ENCODE measurements around the gene CDK5.

The CDK5 gene

DNA sequence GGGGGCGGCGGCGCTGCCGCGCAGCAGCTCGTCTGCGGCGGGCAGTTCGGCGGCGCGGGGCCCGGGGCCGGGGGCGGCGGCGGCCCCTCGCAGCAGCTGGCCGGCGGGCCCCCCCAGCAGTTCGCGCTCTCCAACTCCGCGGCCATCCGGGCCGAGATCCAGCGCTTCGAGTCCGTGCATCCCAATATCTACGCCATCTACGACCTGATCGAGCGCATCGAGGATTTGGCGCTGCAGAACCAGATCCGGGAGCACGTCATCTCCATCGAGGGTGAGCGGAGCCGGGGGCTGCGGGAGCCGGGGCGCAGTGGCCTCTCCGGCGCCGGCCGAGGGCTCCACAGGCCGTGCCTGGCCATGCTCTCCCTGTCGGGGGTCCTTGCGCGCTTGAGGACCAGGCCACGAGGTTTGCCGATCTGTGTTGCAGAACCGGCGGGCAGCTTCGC, 29.1 kb upstream of the CDK5 start:
- H3K36me3 ChIP-seq (ENCODE audit: insufficient read depth, low read length) = no peaks in the 10 kb centered on the region
- peaks cover 32% of the 10 kb centered on the region for H3K4me1 ChIP-seq (ENCODE audit: insufficient read depth, low read length, severe bottlenecking)
- no peaks in the 10 kb centered on the region for H3K9me2 ChIP-seq (ENCODE audit: low read depth, low read length)
- no peak for TF ChIP-seq EZH2 (IDR thresholded peaks at IDR 0.05; ENCODE audit: borderline replicate concordance, low read length)
- TF ChIP-seq, protein P1, sequence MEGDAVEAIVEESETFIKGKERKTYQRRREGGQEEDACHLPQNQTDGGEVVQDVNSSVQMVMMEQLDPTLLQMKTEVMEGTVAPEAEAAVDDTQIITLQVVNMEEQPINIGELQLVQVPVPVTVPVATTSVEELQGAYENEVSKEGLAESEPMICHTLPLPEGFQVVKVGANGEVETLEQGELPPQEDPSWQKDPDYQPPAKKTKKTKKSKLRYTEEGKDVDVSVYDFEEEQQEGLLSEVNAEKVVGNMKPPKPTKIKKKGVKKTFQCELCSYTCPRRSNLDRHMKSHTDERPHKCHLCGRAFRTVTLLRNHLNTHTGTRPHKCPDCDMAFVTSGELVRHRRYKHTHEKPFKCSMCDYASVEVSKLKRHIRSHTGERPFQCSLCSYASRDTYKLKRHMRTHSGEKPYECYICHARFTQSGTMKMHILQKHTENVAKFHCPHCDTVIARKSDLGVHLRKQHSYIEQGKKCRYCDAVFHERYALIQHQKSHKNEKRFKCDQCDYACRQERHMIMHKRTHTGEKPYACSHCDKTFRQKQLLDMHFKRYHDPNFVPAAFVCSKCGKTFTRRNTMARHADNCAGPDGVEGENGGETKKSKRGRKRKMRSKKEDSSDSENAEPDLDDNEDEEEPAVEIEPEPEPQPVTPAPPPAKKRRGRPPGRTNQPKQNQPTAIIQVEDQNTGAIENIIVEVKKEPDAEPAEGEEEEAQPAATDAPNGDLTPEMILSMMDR (IDR thresholded peaks at IDR 0.05; ENCODE audit: low read length) = no peak
- no peak overlapping the region for H3K27ac ChIP-seq (ENCODE audit: low read depth, low read length, poor library complexity, severe bottlenecking)
- H3K4me2 ChIP-seq (ENCODE audit: low read length) = peak overlapping the region; percentile 65
- no peaks in the 10 kb centered on the region for H3K9me3 ChIP-seq (ENCODE audit: low read length)
- H3K27me3 ChIP-seq (ENCODE audit: insufficient read depth, low read length) = peaks cover 16% of the 10 kb centered on the region
- no peaks in the 10 kb centered on the region for H3K79me2 ChIP-seq (ENCODE audit: insufficient read depth, low read length)
- no peak overlapping the region for H2AFZ ChIP-seq (ENCODE audit: low read length)
- H3K4me3 ChIP-seq (ENCODE audit: low read depth, low read length, poor library complexity, severe bottlenecking) = peak overlapping the region; percentile 57
- no peaks in the 10 kb centered on the region for H4K20me1 ChIP-seq (ENCODE audit: insufficient read depth, low read length)
- no peaks in the 10 kb centered on the region; the same call in none of the 2 replicates for H3F3A ChIP-seq (ENCODE audit: insufficient read depth, low read length)
- H3K9ac ChIP-seq (ENCODE audit: low read length) = peak overlapping the region; percentile 29; the same call in 1 of the 2 replicates

DNA sequence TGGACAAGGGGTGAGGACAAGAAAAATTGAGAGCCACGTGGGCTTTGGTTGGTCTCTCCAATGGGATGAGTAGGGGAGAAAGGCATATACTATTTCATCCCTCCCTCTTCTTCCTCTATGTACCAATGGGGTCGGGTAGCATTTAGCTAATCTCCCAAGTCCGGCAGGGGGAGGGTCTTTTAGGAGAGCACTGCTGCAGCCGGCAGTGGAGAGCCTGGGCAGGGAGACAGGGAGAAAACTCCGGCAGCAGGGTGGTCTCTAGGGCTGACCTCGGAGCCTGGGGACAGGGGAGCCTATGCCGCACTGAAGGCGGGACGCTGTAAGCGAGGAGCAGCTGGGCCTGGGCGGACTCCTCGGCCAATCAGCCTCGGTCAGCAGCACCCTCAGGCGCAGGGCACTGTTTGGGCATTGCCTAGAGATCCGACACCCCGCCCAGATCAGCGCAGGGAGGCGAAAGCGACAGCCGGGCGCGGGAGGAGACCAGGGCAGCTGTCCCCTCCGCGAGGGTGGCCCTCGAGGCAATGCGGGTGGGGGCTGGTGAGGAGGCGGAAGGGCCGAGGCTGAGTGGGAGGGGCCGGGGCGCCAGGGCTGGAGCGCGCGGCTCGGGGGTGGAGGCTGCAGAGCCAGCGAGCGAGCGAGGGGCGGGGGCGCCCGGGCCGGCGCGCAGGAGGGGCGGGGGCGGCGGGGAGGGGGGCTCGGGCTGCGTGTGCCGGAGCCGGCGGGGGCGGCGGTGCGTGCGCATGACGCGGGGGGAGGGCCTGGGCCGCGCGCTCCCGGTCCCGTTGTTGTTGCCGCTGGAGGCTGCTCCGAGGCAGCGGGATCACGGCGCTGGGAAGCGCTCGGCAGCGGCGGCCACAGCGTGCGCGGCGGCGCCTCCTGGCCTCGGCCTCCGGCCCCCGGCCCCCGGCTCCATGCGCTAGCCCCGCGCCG, 28.3 kb upstream of the CDK5 start, which contains the start of gene AGAP3:
AGAP3 (plus strand) TSS at position 785 of the 930 bp plus-strand sequence. CDS start 267 bp downstream, outside the sequence.
- Histone ChIP-seq H3K36me3 (ENCODE audit: insufficient read depth, low read length) (no peaks in the 10 kb centered on the region), H2AFZ (ENCODE audit: low read length) (no peak within 1 kb of the TSS), H3K9ac (ENCODE audit: low read length) (peak within 1 kb of the TSS; percentile 55; the same call in 1 of the 2 replicates), H3F3A (ENCODE audit: insufficient read depth, low read length) (no peaks in the 10 kb centered on the region; the same call in none of the 2 replicates), H3K9me2 (ENCODE audit: low read depth, low read length) (no peaks in the 10 kb centered on the region), H3K27ac (ENCODE audit: low read depth, low read length, poor library complexity, severe bottlenecking) (no peak within 1 kb of the TSS), H3K9me3 (ENCODE audit: low read length) (no peaks in the 10 kb centered on the region), H3K4me3 (ENCODE audit: low read depth, low read length, poor library complexity, severe bottlenecking) (peak within 1 kb of the TSS; percentile 64), H3K27me3 (ENCODE audit: insufficient read depth, low read length) (peaks cover 16% of the 10 kb centered on the region), H3K79me2 (ENCODE audit: insufficient read depth, low read length) (no peaks in the 10 kb centered on the region), H3K4me2 (ENCODE audit: low read length) (peak within 1 kb of the TSS; percentile 77), H3K4me1 (ENCODE audit: insufficient read depth, low read length, severe bottlenecking) (peaks cover 41% of the 10 kb centered on the region), H4K20me1 (ENCODE audit: insufficient read depth, low read length) (no peaks in the 10 kb centered on the region)
- TF ChIP-seq EZH2 (IDR thresholded peaks at IDR 0.05; ENCODE audit: borderline replicate concordance, low read length) = no peak
- TF ChIP-seq, protein P1 (IDR thresholded peaks at IDR 0.05; ENCODE audit: low read length) = no peak; the same call in 1 of the 2 replicates

DNA sequence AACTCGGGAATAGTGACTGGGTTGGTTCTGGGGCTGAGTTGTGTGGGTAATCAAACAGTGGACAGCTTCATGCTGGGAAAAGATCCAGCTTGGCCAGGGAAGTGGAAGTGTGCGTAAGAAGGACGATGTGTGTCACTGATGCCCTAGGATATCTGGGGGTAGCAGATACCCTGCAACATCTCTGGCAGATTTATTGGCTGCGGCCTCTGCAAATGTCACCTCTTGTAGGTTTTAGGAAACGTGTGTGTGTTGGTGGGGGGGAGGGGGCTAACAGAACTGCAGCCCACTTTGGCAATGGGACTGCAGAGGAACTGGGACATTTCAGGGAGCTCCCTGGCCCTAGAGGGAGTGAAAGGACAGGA, 27.6 kb upstream of the CDK5 start:
- no peaks in the 10 kb centered on the region for H3K36me3 ChIP-seq (ENCODE audit: insufficient read depth, low read length)
- no peaks in the 10 kb centered on the region; the same call in none of the 2 replicates for H3F3A ChIP-seq (ENCODE audit: insufficient read depth, low read length)
- H3K4me2 ChIP-seq (ENCODE audit: low read length) = peak overlapping the region; percentile 77; the same call in 1 of the 2 replicates
- TF ChIP-seq, protein P1 (IDR thresholded peaks at IDR 0.05; ENCODE audit: low read length) = no peak
- no peak for TF ChIP-seq EZH2 (IDR thresholded peaks at IDR 0.05; ENCODE audit: borderline replicate concordance, low read length)
- no peak overlapping the region; the same call in 1 of the 2 replicates for H3K9ac ChIP-seq (ENCODE audit: low read length)
- H3K79me2 ChIP-seq (ENCODE audit: insufficient read depth, low read length) = no peaks in the 10 kb centered on the region
- H3K27me3 ChIP-seq (ENCODE audit: insufficient read depth, low read length) = peaks cover 16% of the 10 kb centered on the region
- no peaks in the 10 kb centered on the region for H3K9me3 ChIP-seq (ENCODE audit: low read length)
- peaks cover 42% of the 10 kb centered on the region for H3K4me1 ChIP-seq (ENCODE audit: insufficient read depth, low read length, severe bottlenecking)
- no peaks in the 10 kb centered on the region for H3K9me2 ChIP-seq (ENCODE audit: low read depth, low read length)
- H3K4me3 ChIP-seq (ENCODE audit: low read depth, low read length, poor library complexity, severe bottlenecking) = peak overlapping the region; percentile 64
- H4K20me1 ChIP-seq (ENCODE audit: insufficient read depth, low read length) = no peaks in the 10 kb centered on the region
- no peak overlapping the region for H3K27ac ChIP-seq (ENCODE audit: low read depth, low read length, poor library complexity, severe bottlenecking)
- H2AFZ ChIP-seq (ENCODE audit: low read length) = no peak overlapping the region
